K562 (cell line): ENCODE data around the gene HMCN2. TPM values are rescaled to one million over a fixed set of nuclear protein-coding genes. Genes with fewer than 3 reads are reported as not detected.

ENCODE experiments used
- ATAC-seq: fragments of 200-7000 bp; cut with Tn5 transposase; 3 replicates; pipeline ENCODE4 v1.9.1; 2020; ENCODE audit warnings: moderate library complexity
- BruUV-seq: library from RNA; stranded (reverse); fragments of 400-500 nt; replicated peaks from 2 replicates; lab custom pipeline; 2021; lab: Mats Ljungman, UMichigan
- CTCF ChIA-PET: fragments of 300-600 bp; formaldehyde crosslinking; extraction: SDS; loops from one replicate; lab custom pipeline; 2021; ENCODE audit warnings: low intra/inter-chr PET ratio; lab: Yijun Ruan, JAX
- POLR2A ChIA-PET: fragments of 300-600, 350-650 bp; sonication (Branson Sonifier 250); formaldehyde crosslinking; extraction: SDS; loops from one replicate; lab custom pipeline; 2021; ENCODE audit warnings: antibody characterized with exemption, inconsistent platforms; lab: Yijun Ruan, JAX
- DNase-seq, 4 experiments: peaks; one replicate each; pipeline versions ENCODE4 v3.0.0 to v3.0.0-alpha.2; 2011 to 2018; ENCODE audit warnings: low spot score in 3 of 4, mixed read lengths in 3 of 4; ENCODE audit errors: extremely low read depth in 1 of 4
- FAIRE-seq: peaks from 2 replicates; lab custom pipeline; 2011; peaks lifted over from hg19 to GRCh38; lab: Jason Lieb, UNC
- H2AFZ ChIP-seq: 2 replicates; pipeline ENCODE4 v1.6.0; 2011; ENCODE audit warnings: low read depth, low read length, control low read depth, inconsistent platforms
- H3K27ac ChIP-seq: fragments of 200-600 bp; 3 replicates; pipeline ENCODE4 v1.8.0; 2011; ENCODE audit warnings: low read depth, mild to moderate bottlenecking, control low read depth, inconsistent platforms, low read length, moderate library complexity, mixed read lengths; ENCODE audit errors: extremely low read depth
- H3K27me3 ChIP-seq, 2 experiments: fragments of 300-600 bp in 1 of 2; 2 replicates in 1 of 2; 3 replicates in 1 of 2; pipeline versions ENCODE4 v1.6.0 to v1.8.0; 2011; ENCODE audit warnings: inconsistent platforms in 2 of 2, low read length in 2 of 2, mild to moderate bottlenecking in 1 of 2, mixed read lengths in 1 of 2, moderate library complexity in 1 of 2; ENCODE audit not compliant: control insufficient read depth in 2 of 2, insufficient read depth in 2 of 2
- H3K36me3 ChIP-seq: fragments of 300-600 bp; 3 replicates; pipeline ENCODE4 v1.8.0; 2011; ENCODE audit warnings: mild to moderate bottlenecking, low read length, inconsistent platforms; ENCODE audit not compliant: control insufficient read depth, insufficient read depth
- H3K4me1 ChIP-seq, 2 experiments: fragments of 200-600 bp in 1 of 2; replicated peaks in 1 of 2; 2 replicates in 1 of 2; 3 replicates in 1 of 2; pipeline versions ENCODE4 v1.5.1 to v1.8.0; 2011; ENCODE audit warnings: inconsistent platforms in 2 of 2, low read length in 2 of 2, mild to moderate bottlenecking in 1 of 2, mixed read lengths in 1 of 2, moderate library complexity in 1 of 2; ENCODE audit not compliant: control insufficient read depth in 2 of 2, insufficient read depth in 2 of 2
- H3K4me2 ChIP-seq: 2 replicates; pipeline ENCODE4 v1.6.1; 2011; ENCODE audit warnings: low read length, control low read depth, inconsistent platforms, mixed read lengths; ENCODE audit not compliant: insufficient read depth
- H3K4me3 ChIP-seq: fragments of 200-600 bp; sonication (generic), shearing (Covaris generic); 2 replicates; pipeline ENCODE4 v1.5.1; 2016; ENCODE audit warnings: control low read depth, inconsistent platforms
- H3K79me2 ChIP-seq: fragments of 200-600 bp; 3 replicates; pipeline ENCODE4 v1.8.0; 2011; ENCODE audit warnings: low read length, inconsistent platforms; ENCODE audit not compliant: control insufficient read depth, insufficient read depth
- H3K9ac ChIP-seq, 2 experiments: 2 replicates each; pipeline versions ENCODE4 v1.6.0 to v1.6.1; 2011; ENCODE audit warnings: low read depth in 2 of 2, low read length in 2 of 2, control low read depth in 1 of 2, inconsistent platforms in 1 of 2, mild to moderate bottlenecking in 1 of 2, mixed read lengths in 1 of 2; ENCODE audit not compliant: insufficient read depth in 1 of 2
- H3K9me1 ChIP-seq: one replicate; pipeline ENCODE4 v1.6.0; 2011; ENCODE audit warnings: inconsistent platforms, mild to moderate bottlenecking, low read length, moderate library complexity; ENCODE audit not compliant: control insufficient read depth, insufficient read depth
- H3K9me3 ChIP-seq: replicated peaks from 2 replicates; pipeline ENCODE4 v1.5.1; 2011; ENCODE audit warnings: low read depth, low read length, inconsistent platforms; ENCODE audit not compliant: control insufficient read depth, insufficient read depth
- H4K20me1 ChIP-seq: replicated peaks from 2 replicates; pipeline ENCODE4 v1.6.1; 2011; ENCODE audit warnings: low read length, inconsistent platforms, mixed read lengths; ENCODE audit not compliant: control insufficient read depth, insufficient read depth
- ARID1B ChIP-seq: fragments of 450-650 bp; IDR thresholded peaks from 2 replicates; pipeline ENCODE4 v1.6.1; 2016; ENCODE audit warnings: antibody characterized with exemption, mild to moderate bottlenecking, inconsistent platforms
- CBX3 ChIP-seq, 2 experiments: IDR thresholded peaks; 1 replicate in 1 of 2; 2 replicates in 1 of 2; pipeline ENCODE4 v1.6.1; 2012; ENCODE audit warnings: inconsistent platforms in 2 of 2, low read length in 2 of 2, borderline replicate concordance in 1 of 2, control low read depth in 1 of 2
- CHD2 ChIP-seq: IDR thresholded peaks from 2 replicates; pipeline ENCODE4 v1.6.1; 2011; ENCODE audit warnings: low read depth, low read length
- JUN ChIP-seq, 2 experiments: sonication (generic) in 1 of 2; formaldehyde crosslinking in 1 of 2; IDR thresholded peaks; 2 replicates each; pipeline versions ENCODE4 v1.6.1 to v1.8.0; 2012 to 2022; ENCODE audit warnings: borderline replicate concordance in 2 of 2, mild to moderate bottlenecking in 2 of 2, improper control_type of control experiment in 1 of 2, low read depth in 1 of 2, low read length in 1 of 2, missing genetic modification reagents in 1 of 2
- JUND ChIP-seq, 2 experiments: IDR thresholded peaks; 2 replicates in 1 of 2; 3 replicates in 1 of 2; pipeline ENCODE4 v1.6.1; 2011; ENCODE audit warnings: borderline replicate concordance in 2 of 2, low read depth in 2 of 2, low read length in 2 of 2, improper control_type of control experiment in 1 of 2, missing biosample characterization in 1 of 2, missing genetic modification characterization in 1 of 2, missing genetic modification reagents in 1 of 2
- KHSRP ChIP-seq: fragments of 450-650 bp; IDR thresholded peaks from 2 replicates; pipeline ENCODE4 v1.6.1; 2017
- MAZ ChIP-seq, 2 experiments: fragments of 450-650 bp in 1 of 2; sonication (generic) in 1 of 2; formaldehyde crosslinking; IDR thresholded peaks in 1 of 2; conservative IDR thresholded peaks in 1 of 2; 2 replicates each; pipeline versions ENCODE4 v1.4.0 to v1.5.0; 2020; ENCODE audit warnings: mild to moderate bottlenecking in 1 of 2, missing genetic modification reagents in 1 of 2
- MYNN ChIP-seq, 2 experiments: sonication (generic); formaldehyde crosslinking in 1 of 2; IDR thresholded peaks; 2 replicates each; pipeline versions ENCODE4 v1.5.0 to v1.6.1; 2016 to 2020; ENCODE audit warnings: antibody characterized with exemption in 1 of 2, missing genetic modification reagents in 1 of 2
- NR2C1 ChIP-seq, 2 experiments: fragments of 450-650 bp; IDR thresholded peaks; 2 replicates each; pipeline ENCODE4 v1.6.1; 2017; ENCODE audit warnings: mild to moderate bottlenecking in 2 of 2, antibody characterized with exemption in 1 of 2, inconsistent platforms in 1 of 2, missing compliant biosample characterization in 1 of 2, missing genetic modification characterization in 1 of 2
- NR3C1 ChIP-seq: sonication (generic); formaldehyde crosslinking; IDR thresholded peaks from 2 replicates; pipeline ENCODE4 v1.8.1; 2022; ENCODE audit warnings: missing genetic modification reagents
- NR4A1 ChIP-seq, 2 experiments: fragments of 250-450 bp in 1 of 2; fragments of 450-650 bp in 1 of 2; sonication (Bioruptor Pico) in 1 of 2; IDR thresholded peaks; 2 replicates each; pipeline versions ENCODE4 v1.4.0 to v1.6.1; 2016 to 2020; ENCODE audit warnings: mild to moderate bottlenecking in 2 of 2, missing compliant biosample characterization in 1 of 2, missing genetic modification characterization in 1 of 2, moderate library complexity in 1 of 2
- PML ChIP-seq: IDR thresholded peaks from 2 replicates; pipeline ENCODE4 v1.6.1; 2012; ENCODE audit warnings: low read length, inconsistent platforms
- RBM25 ChIP-seq: fragments of 200-400 bp; formaldehyde crosslinking; IDR thresholded peaks from 2 replicates; pipeline ENCODE4 v1.6.1; 2018; ENCODE audit warnings: low read length, low read depth, moderate library complexity; ENCODE audit not compliant: severe bottlenecking
- SMARCE1 ChIP-seq: fragments of 450-650 bp; IDR thresholded peaks from 2 replicates; pipeline ENCODE4 v1.7.1; 2016; ENCODE audit warnings: mild to moderate bottlenecking
- SRF ChIP-seq, 2 experiments: fragments of 250-450, 450-650 bp in 1 of 2; sonication (Bioruptor Pico) in 1 of 2; sonication (generic) in 1 of 2; formaldehyde crosslinking; IDR thresholded peaks; 2 replicates each; pipeline versions ENCODE4 v1.5.0 to v1.5.1; 2020 to 2022; ENCODE audit warnings: mild to moderate bottlenecking in 1 of 2, missing genetic modification reagents in 1 of 2
- TBL1XR1 ChIP-seq, 2 experiments: IDR thresholded peaks; 2 replicates each; pipeline ENCODE4 v1.6.1; 2012; ENCODE audit warnings: improper control_type of control experiment in 2 of 2, low read length in 2 of 2, mild to moderate bottlenecking in 1 of 2
- ZNF217 ChIP-seq: sonication (generic); formaldehyde crosslinking; IDR thresholded peaks from 2 replicates; pipeline ENCODE4 v1.8.0; 2022; ENCODE audit warnings: mild to moderate bottlenecking, missing genetic modification reagents
- ZNF41 ChIP-seq: fragments of 250-450 bp; sonication (Bioruptor Pico); conservative IDR thresholded peaks from 2 replicates; pipeline ENCODE4 v1.4.0; 2020; ENCODE audit warnings: mild to moderate bottlenecking
- ZNF75A ChIP-seq: fragments of 450-650 bp; formaldehyde crosslinking; IDR thresholded peaks from 2 replicates; pipeline ENCODE4 v1.4.0; 2020; ENCODE audit warnings: mild to moderate bottlenecking
- WGBS: fragments of 100-300 bp; shearing (Covaris generic); methylation state at CpG from one replicate; pipeline ENCODE4 v1.1.6; 2016; ENCODE audit warnings: low coverage, mixed read lengths; ENCODE audit not compliant: insufficient coverage; ENCODE audit errors: missing lambda C conversion rate; 5-methylcytosine and 5-hydroxymethylcytosine counted together
- in situ Hi-C: fragments of 300-500 bp; cut with MboI; formaldehyde crosslinking; loops from 4 replicates; pipeline ENCODE4 v1.15.0; 2018; ENCODE audit warnings: inconsistent platforms, mixed read lengths
- intact Hi-C: fragments of 100-400 bp; cut with micrococcal nuclease; formaldehyde crosslinking; loops from 2 replicates; pipeline ENCODE4 v1.14.2; 2022
- polyA plus RNA-seq, 8 experiments: library from polyadenylated mRNA; depleted of rRNA in 4 of 8; stranded (reverse) in 5 of 8; unstranded in 3 of 8; fragments of >200 nt; fragmentation: Nextera tagmentation in 2 of 8; fragmentation: Illumina TruSeq in 1 of 8; extraction: Ambion mirVana in 2 of 8; extraction: Trizol in 1 of 8; gene quantifications; 2 replicates each; pipeline versions ENCODE4 v1.2.1 to v1.2.3, GENCODE V29; 2011 to 2014; ENCODE audit warnings: inconsistent platforms in 1 of 8, missing spikeins in 1 of 8
- total RNA-seq, 7 experiments: library from RNA; depleted of rRNA in 6 of 7; stranded (reverse); fragments of >200 nt in 6 of 7; fragmentation: Illumina TruSeq in 2 of 7; extraction: Trizol in 2 of 7; gene quantifications; 2 replicates each; pipeline versions ENCODE4 v1.2.1 to v1.2.3, GENCODE V29; 2011 to 2021; ENCODE audit warnings: low replicate concordance in 1 of 7
- TF ChIP-seq, protein P1 (sequence below): sonication (generic); formaldehyde crosslinking; IDR thresholded peaks from 2 replicates; pipeline ENCODE4 v1.8.1; 2023; ENCODE audit warnings: mild to moderate bottlenecking, missing genetic modification reagents

The HMCN2 gene
- total and polyA plus RNA-seq, 9 of the 15 experiments (the other 6 are each of a cell fraction or from before 2014, with no cell fraction given): 0.01 TPM; not detected in 8

DNA sequence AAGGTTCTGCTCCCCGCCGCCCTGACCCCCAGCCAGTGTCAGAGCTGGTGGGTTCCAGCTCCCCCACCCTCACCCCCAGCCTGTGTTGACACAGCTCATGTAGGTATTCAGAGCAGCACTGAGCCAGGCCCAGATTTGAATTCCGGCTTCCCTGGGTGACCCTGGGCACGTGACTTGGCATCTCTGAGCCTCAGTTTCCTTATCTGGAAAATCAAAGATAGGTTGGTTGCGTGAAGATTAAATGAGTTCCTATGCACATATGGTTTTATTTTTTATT is 42.0 kb downstream of the HMCN2 start (continued):
- TF ChIP-seq, protein P1, sequence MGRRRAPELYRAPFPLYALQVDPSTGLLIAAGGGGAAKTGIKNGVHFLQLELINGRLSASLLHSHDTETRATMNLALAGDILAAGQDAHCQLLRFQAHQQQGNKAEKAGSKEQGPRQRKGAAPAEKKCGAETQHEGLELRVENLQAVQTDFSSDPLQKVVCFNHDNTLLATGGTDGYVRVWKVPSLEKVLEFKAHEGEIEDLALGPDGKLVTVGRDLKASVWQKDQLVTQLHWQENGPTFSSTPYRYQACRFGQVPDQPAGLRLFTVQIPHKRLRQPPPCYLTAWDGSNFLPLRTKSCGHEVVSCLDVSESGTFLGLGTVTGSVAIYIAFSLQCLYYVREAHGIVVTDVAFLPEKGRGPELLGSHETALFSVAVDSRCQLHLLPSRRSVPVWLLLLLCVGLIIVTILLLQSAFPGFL (CRISPR knock-in tag): no peak
- no peak for TF ChIP-seq ZNF217
- TF ChIP-seq MAZ (CRISPR knock-in tag; conservative IDR thresholded peaks at IDR 0.05 in 1 of 2, IDR thresholded peaks at IDR 0.05 in 1 of 2): no peak
- TF ChIP-seq MYNN (IDR thresholded peaks at IDR 0.05): no peak
- no peak for TF ChIP-seq MYNN (CRISPR knock-in tag; IDR thresholded peaks at IDR 0.05)
- no peak for TF ChIP-seq SMARCE1
- no peak for TF ChIP-seq JUND (IDR thresholded peaks at IDR 0.05; ENCODE audit: borderline replicate concordance, low read depth, low read length)
- no peak for TF ChIP-seq JUND (tag; IDR thresholded peaks at IDR 0.05; ENCODE audit: borderline replicate concordance, low read depth, low read length)
- no peak for TF ChIP-seq NR2C1 (IDR thresholded peaks at IDR 0.05)
- TF ChIP-seq NR2C1 (tag; IDR thresholded peaks at IDR 0.05): no peak
- TF ChIP-seq CHD2: no peak
- TF ChIP-seq RBM25: no peak
- no peak for TF ChIP-seq NR4A1 (CRISPR knock-in tag; IDR thresholded peaks at IDR 0.05)
- no peak for TF ChIP-seq NR4A1 (tag; IDR thresholded peaks at IDR 0.05)

DNA sequence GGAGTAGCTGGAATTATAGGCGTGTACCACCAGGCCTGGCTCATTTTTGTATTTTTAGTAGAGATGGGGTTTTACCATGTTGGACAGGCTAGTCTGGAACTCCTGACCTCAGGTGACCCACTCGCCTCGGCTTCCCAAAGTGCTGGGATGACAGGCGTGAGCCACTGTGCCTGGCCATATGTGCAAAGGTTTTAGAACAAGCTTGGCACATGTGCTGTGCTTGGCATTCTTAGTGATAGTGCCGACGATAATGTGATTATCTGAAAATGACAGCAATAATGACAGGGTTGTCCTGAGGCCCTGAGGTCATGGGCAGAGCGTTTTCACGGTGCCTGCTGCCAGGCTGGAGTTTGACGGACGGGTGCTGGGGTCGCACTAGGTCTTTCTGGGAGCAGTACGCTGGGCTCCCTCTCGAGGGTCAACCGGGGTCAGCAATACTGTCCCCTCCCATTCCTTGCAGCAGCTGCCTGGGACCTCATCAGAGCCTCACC is 42.6 kb downstream of the HMCN2 start:
- H3K27ac ChIP-seq: no peak overlapping the region
- peaks cover 22 to 47% of the 10 kb centered on the region in 2 experiments for H3K27me3 ChIP-seq
- no TSS peak for BruUV-seq
- in situ Hi-C loops (no loop called here), intact Hi-C loops (no loop called here)
- ATAC-seq: no peak
- POLR2A ChIA-PET: no interaction called here
- no peak overlapping the region for H2AFZ ChIP-seq
- H3K4me3 ChIP-seq: no peak overlapping the region
- CTCF ChIA-PET: no interaction called here
- WGBS: 4% methylated on average over 14 of the region's 14 CpGs
- no peak for TF ChIP-seq ZNF41 (CRISPR knock-in tag)
- no peak for TF ChIP-seq SRF (CRISPR knock-in tag; IDR thresholded peaks at IDR 0.05)
- TF ChIP-seq JUN (IDR thresholded peaks at IDR 0.05; ENCODE audit: borderline replicate concordance, low read depth, low read length): no peak
- no peak for TF ChIP-seq JUN (CRISPR knock-in tag; IDR thresholded peaks at IDR 0.05; ENCODE audit: borderline replicate concordance)
- TF ChIP-seq PML: no peak
- TF ChIP-seq TBL1XR1 (IDR thresholded peaks at IDR 0.05; ENCODE audit: low read length in 2 of 2): no peak
- TF ChIP-seq ARID1B: no peak
- no peak for TF ChIP-seq NR3C1 (CRISPR knock-in tag)
- no peak for TF ChIP-seq KHSRP
- TF ChIP-seq CBX3 (IDR thresholded peaks at IDR 0.05; ENCODE audit: borderline replicate concordance in 1 of 2, low read length in 2 of 2): no peak
- TF ChIP-seq ZNF75A: no peak
- no peak overlapping the region for H3K4me2 ChIP-seq
- no peaks in the 10 kb centered on the region for H3K9me3 ChIP-seq
- DNase-seq: no peak
- no peaks in the 10 kb centered on the region for H3K36me3 ChIP-seq
- no peak for FAIRE-seq
- H3K9ac ChIP-seq: no peak overlapping the region
- H3K9me1 ChIP-seq: no peaks in the 10 kb centered on the region
- H4K20me1 ChIP-seq: peaks cover 14% of the 10 kb centered on the region
- H3K4me1 ChIP-seq: peaks cover 0 to 4% of the 10 kb centered on the region in 2 experiments; a peak in 2 of 5 replicates
- H3K79me2 ChIP-seq: no peaks in the 10 kb centered on the region
